ENCODE data around the gene CLRN1.

DNA sequence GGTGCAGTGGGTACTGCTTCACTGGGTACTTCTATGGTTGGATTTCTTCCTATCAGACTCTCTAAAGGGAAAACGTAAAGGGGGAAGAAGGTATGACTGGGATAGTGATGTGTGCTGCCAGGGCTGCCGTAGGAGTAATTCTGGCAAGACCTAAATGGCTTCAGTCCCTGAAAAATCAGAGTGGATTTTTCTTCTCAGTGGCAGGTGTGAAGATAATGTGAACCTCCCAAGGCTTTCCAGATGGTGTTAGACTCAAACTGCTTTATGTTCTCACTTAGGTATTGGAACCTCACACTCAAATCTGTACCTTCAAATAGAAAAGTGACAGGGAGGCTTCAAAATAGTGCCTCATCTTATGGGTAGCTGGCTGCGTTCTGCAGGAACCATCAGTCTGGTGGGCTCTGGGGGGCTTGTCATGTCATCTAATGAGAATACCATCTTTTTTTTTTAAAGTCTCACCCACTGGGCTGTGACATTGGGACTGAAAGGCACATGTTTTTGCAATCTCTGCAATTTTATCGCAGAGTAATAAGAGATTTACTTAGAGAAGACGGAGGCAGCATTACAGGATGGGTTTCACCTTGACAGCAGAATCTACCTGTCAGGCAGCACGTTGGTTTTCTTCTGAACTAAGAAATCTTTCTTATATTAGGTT lies 95.8 kb downstream of the CLRN1 start:
- TF ChIP-seq CTCF (IDR thresholded peaks at IDR 0.05; ENCODE audit: poor library complexity) (no peak), EZH2 (IDR thresholded peaks at IDR 0.05; ENCODE audit: borderline replicate concordance) (no peak), EZH2phosphoT487 (IDR thresholded peaks at IDR 0.05; ENCODE audit: low read depth, severe bottlenecking, unreplicated experiment) (no peak)

All from hepatocyte (in vitro differentiated cells).